ENCODE data around the gene NUP210.

GRCh38 chr3:13335503-13335902, 84.6 kb downstream of the NUP210 start:
- TF ChIP-seq TAF1 (IDR thresholded peaks at IDR 0.05; ENCODE audit: borderline replicate concordance, low read depth, low read length): no peak
- no peak for TF ChIP-seq POLR2A (IDR thresholded peaks at IDR 0.05; ENCODE audit: low read depth, low read length)

All from GM12892 (cell line).